Inferior parietal cortex (tissue), 1 donor: Measurements from ENCODE around the gene RPS2.
"Not testable (repeated sequence)": the region's sequence is repeated elsewhere in the genome, so short reads cannot be mapped to it uniquely, and the experiment has no call there.

Source experiments
- DNase-seq: peaks from one replicate; pipeline ENCODE4 v3.0.0-alpha.2; 2016; ENCODE audit errors: extremely low spot score

Gene RPS2

DNA sequence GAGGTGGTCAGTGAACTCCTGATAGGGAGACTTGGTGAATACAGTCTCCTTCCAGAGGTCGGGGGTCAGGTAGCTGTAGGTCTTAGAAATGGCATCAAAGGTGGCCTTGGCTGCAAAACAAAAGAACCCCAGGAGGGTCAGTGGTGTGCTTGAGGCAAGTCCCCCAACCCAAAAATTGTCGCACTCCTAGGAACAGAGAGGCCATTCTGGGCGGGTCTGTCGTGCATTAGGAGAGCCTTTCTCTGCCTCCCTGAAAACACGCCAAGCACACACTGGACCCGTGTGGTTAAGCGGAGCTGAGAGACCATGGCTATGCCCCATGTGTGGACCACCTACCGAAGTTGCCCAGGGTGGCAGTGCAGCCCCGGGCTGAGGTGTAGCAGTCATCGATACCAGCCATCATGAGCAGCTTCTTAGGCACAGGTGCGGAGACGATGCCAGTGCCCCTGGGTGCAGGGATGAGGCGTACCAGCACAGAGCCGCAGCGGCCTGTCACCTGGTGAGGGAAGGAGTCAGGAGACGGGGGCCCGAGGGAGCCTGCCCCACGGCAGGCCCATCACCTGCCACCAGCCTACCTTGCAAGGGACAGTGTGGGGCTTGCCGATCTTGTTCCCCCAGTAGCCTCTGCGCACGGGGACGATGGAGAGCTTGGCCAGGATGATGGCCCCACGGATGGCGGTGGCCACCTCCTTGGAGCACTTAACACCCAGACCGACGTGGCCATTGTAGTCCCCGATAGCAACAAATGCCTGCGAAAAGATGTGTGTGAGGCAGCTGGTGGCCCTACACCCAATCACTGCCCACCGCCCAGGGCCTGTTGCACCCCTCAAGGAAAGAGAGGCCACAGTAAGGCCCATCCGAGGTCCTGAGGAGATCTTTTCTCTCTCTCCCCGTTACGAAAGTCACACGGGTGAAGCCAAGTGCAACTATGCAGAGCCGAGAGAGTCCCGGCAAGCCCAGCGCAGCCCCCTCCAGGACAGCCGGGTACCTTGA lies 2.2 kb downstream of the RPS2 start:
- DNase-seq = not testable (repeated sequence)

DNA sequence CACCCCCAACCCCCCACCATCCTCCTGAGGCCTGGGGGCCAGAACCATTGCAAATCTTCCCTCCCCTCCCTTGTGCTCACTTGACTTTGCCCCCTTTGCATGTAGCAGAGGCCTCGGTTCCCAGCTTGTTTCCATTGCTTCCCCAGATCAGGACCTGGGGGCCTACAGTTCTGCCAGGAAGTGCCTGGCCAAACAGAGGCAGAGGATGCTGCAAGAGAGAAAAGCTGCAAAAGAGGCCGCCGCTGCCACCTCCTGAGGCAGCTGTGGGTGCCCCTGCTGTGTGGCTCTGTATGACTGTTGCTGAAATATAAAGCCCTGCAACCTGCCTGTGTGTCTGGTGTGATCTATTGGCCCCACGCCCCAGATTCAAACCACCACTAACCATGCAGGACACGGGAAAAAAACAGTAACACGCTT lies 3.0 kb downstream of the RPS2 start:
- no peak for DNase-seq

DNA sequence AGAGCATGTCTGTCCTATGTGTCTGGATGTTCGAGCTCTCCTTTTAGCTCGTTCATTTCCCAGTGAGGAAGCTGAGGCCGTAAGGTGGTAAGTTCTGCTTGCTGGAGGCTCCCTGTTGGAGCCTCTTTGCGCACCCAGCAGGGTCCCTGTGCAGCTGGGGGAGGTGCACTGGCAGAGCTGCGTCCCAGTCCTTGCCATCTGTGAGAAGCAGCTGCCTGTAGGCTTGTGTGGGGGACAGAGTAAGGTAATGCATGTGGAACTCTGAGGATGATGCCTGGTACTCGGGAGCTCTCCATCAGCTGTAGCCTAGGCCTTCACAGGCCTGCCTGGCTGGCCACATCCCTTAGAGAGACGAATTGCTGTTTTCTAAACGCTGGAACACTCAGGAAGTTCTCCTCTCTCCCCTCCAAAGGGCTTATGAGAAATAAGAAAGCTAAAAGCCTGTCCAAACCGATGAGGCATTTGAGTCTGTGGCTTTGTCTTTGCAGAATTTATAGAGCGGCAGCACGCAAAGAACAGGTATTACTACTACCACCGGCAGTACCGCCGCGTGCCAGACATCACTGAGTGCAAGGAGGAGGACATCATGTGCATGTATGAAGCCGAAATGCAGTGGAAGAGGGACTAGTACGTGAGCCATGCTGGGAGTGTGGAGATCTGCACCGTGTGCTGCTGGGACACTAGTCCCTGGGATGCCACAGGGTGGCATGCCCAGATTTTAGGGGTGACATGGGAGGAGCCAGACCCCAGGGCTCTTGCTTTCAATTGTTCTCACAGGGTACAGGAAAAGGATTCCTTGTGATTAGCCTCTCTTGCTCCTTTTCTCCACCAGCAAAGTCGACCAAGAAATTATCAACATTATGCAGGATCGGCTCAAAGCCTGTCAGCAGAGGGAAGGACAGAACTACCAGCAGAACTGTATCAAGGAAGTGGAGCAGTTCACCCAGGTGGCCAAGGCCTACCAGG lies 3.7 kb downstream of the RPS2 start:
- DNase-seq = no peak

DNA sequence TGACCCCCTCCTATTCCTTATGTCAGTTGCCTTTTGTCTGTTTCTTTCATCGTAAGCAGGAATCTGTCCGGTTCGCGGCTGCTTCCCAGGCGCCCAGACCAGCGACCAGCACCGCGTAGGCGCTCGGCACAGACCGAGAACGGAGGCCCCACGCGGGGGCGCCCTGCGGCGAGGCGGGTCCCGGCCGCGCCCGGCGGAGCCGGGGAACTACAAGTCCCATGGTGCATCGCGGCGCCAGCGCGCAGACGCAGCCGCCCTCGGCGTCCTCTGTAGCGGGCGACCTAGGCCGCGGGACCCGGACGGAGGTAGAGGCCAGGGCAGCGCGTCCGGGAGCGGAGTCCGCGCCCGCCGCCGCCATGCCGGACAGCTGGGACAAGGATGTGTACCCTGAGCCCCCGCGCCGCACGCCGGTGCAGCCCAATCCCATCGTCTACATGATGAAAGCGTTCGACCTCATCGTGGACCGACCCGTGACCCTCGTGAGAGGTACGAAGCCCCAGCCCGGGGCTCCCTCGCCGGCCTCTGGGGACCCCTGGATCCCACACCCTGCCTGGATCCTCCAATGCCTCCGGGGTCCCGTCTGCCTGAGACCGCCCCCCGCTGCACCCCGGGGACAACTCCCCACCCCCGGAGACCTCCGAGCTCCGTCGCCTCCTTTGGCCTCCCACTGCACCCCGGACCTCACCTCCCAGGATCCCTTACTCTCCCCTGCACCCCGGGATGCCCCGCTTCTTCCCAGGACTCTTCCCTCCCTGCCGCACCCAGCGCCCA lies 5.2 kb downstream of the RPS2 start, which contains the start of gene NDUFB10:
Gene NDUFB10 (plus strand): TSS at position 270 of the 771 bp plus-strand sequence. CDS start 87 bp downstream, at position 357.
- DNase-seq = peak; percentile 91

DNA sequence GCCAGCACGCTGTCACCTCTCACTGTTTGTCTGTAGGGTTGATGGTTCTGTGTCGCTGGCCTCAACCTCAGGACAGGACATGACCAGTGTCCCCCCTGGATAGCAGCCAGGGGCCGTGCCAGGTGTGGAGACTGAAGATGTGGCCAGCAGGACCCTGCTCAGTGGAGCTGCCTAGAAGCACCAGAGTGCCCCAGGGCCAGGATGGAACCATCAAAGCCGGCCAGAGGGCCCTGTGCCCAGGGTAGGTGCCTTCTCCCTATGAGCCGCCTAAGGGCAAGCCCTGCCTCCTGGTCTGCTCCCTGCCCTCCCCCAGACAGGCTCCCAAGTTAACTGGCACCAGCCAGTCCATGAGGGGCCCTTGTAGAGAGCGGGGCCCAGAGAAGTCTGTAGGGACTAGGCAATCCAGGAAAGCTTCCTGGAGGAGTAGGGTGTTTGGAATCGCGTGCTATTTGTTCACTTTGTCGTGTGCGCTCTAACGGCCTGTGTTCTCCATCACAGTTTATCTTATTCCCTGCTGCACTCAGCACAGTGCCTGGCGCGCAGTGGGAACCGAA lies 5.8 kb downstream of the RPS2 start:
- no peak for DNase-seq

DNA sequence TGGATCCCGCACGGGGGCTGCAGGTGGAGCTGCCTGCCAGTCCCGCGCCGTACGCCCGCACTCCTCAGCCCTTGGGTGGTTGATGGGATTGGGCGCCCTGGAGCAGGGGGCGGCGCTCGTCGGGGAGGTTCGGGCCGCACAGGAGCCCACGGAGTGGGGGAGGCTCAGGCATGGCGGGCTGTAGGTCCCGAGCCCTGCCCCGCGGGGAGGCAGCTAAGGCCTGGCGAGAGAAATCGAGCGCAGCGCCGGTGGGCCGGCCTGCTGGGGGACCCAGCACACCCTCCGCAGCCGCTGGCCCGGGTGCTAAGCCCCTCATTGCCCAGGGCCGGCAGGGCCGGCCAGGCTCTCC lies 6.5 kb downstream of the RPS2 start:
- DNase-seq = not testable (repeated sequence)

DNA sequence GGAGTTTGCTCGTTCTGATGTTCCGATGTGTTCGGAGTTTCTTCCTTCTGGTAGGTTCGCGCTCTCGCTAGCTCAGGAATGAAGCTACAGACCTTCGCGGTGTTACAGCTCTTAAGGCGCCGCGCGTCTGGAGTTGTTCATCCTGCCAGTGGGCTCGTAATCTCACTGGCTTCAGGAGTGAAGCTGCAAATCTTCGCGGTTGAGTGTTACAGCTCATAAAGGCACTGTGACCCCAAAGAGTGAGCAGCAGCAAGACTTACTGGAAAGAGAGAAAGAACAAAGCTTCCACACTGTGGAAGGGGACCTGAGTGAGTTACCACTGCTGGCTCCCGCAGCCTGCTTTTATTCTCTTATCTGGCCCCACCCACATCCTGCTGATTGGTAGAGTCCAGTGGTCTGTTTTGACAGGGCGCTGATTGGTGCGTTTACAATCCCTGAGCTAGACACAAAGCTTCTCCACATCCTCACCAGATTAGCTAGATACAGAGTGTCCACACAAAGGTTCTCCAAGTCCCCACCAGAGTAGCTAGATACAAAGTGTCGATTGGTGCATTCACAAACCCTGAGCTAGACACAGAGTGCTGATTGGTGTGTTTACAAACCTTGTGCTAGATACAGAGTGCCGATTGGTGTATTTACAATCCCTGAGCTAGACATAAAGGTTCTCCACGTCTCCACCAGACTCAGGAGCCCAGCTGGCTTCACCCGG lies 7.0 kb downstream of the RPS2 start:
- DNase-seq = not testable (repeated sequence)

DNA sequence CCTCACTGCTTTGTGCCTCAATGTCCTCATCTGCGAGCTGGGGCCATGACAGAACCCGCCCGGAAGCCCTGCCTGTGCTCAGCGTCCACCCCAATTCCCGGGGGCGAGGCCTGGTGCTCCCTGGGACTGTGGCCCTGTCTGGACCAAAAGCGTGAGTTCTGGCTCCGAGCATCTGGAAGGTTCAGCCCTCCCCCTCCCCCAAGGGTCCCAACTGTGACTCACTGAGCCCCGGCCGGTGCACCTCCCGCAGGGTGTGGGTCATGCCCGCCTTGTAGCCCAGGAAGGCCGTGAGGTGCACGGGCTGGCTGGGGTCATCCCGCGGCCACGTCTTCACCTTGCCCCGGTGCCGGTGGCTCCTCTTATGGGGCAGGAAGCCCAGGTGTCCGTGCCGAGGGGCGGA lies 10.9 kb downstream of the RPS2 start:
- no peak for DNase-seq

DNA sequence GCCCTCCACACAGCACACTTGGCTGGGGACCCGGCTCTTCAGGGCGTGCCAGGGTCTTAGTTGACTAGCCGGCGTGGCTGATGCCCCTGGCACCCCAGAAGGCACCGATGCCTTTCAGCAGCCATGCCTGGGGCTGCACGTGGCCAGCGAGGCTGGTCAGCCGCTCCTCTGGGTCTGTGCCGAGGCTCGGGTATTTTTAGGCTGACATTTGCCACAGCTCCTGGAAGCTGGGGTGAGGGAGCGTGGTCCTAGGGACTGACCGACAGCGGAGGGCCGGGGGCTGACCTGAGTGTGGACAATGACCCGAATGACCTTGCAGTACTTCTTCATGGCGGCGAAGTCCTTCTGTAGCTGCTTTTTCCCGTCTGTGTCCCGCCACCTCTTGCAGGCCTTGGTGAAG lies 14.1 kb downstream of the RPS2 start:
- no peak for DNase-seq

DNA sequence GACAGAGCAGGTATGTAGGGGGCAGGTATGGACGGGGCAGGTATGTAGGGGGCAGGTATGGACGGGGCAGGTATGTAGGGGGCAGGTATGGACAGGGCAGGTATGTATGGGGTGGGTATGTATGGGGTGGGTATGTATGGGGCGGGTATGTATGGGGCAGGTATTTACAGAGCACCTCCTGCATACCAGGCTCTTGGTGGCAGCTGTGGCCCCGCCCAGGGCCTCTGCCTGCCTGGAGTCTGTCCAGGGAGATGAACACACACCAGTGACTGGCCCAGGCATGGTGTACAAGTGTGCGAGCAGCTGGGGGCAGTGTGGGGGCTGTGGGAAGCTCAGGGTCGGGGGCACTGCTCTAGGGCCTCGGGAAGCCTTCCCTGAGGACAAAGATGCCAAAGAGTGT lies 14.6 kb downstream of the RPS2 start:
- DNase-seq = no peak

DNA sequence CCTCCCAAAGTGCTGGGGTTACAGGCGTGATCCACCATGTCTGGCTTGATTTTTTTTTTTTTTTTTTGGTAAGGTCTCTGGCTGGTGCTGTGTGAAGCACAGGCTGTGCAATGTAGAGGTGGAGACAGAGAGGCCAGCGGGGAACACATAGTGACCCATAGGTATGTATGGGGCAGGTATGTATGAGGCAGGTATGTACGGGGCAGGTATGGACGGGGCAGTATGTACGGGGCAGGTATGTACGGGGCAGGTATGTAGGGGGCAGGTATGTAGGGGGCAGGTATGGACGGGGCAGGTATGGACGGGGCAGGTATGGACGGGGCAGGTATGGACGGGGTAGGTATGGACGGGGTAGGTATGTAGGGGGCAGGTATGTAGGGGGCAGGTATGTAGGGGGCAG lies 15.1 kb downstream of the RPS2 start:
- no peak for DNase-seq

DNA sequence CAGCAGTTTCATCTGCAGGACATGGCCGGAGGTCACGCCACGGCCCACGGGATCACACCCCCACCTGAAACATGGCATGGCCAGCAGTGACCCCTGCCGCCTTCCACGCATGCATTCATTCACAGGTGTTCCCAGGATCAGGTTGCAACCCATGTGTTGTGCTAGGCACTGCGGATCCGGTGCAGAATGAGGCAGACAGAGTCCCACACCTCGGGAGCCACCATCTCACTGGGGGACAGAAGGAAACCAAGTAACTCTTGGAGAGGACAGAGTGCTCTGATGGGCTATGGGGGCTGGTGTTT lies 17.3 kb downstream of the RPS2 start:
- no peak for DNase-seq

DNA sequence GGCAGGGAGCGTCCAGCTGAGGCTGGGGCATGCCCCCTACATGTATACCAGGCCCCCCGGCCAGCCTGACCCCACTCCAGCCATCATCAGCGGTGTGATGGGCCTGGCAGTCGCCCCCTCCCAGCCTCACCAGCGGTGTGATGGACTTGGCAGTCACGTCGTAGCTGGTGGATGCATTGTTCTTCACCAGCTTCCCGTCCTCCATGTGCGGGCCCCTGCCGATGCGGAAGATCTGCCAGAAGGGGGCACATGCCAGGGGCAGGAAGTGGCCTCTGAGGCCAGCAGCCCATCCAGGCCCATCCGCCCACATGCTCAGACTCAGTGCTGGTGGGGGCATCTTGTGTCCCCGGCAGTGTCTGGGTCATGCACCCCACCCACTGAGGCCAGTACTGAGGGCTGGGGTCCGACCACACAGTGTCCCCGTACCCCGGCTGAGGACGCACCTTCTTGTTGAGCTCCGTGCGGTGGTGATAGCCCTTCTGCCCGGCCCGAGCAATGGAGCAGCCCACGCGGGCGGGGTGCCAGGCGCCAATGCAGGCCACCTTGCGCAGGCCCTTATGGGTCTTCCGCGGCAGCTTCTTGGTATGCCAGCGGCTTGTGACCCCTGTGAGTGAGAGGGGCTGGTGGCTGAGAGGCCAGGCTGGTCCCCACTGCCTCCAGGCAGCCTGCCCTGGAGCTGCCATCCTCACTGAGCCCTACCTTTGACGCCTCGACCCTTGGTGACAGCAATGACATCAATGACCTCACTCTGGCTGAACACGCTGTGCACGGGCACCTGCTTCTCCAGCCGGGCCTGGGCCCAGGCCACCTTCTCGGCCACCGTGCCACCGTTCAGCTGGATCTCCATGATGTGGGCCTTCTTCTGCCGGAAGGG lies 17.9 kb downstream of the RPS2 start:
- no peak for DNase-seq

DNA sequence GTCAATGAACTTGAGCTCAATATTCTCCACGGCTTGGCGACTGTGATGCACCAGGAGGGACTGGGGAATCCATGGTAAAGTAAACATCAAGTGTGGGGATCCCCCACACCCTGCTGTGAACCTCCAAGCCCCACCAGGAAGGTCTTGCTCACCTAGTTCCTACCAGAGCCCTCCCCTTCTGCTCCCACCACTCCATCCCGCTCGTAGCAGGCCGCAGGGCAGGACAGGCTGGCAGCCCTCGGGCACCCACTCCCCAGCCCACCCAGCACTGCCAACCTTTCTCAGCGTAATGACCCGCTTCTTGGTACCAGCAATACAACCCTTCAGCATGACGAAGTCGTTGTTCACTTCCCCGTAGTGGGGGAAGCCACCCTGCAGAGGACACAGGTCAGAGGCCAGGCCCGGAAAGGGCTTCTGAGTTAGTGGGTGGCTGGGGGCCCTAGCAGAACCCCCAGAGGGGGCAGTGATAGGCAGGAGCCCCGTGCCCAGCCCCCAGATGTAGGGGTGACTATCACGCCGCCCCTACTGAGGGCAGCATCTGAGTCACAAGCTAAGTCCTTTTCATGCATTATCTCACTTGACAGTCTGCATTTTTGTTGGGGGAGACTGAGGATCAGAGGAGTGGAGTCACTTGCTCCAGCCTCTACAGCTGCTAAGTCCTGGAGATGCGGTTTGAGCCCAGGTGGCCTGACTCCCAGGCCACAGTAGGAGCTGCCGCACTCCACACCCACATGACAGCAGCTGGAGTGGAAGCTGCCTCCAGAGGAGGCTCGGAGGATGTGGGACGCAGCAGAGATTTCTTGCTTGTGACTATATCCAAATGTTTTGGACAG lies 18.9 kb downstream of the RPS2 start:
- DNase-seq = no peak

DNA sequence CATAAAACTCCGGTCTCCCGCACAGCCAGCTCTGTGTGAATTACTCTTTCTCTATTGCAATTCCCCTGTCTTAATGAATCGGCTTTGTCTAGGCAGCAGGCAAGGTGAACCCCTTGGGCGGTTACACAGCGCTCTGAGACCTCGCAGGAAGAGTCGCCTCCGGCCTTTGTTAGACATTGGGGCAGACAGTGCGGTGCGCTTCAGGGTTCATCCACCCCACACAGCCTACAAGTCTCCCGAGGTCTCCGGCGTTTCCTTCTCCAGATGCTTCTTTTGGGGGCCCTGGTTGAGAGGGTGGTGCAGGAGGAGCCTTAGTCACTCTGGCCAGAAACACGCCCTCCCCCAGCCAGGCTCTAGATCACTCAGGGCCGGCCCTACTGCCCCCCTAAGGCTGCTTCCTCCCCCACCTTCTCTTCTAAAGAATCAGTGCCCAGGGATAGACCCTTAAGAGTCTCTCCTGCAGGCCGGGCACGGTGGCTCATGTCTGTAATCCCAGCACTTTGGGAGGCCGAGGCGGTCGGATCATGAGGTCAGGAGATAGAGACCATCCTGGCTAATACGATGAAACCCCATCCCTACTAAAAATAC lies 19.9 kb downstream of the RPS2 start:
- no peak for DNase-seq

DNA sequence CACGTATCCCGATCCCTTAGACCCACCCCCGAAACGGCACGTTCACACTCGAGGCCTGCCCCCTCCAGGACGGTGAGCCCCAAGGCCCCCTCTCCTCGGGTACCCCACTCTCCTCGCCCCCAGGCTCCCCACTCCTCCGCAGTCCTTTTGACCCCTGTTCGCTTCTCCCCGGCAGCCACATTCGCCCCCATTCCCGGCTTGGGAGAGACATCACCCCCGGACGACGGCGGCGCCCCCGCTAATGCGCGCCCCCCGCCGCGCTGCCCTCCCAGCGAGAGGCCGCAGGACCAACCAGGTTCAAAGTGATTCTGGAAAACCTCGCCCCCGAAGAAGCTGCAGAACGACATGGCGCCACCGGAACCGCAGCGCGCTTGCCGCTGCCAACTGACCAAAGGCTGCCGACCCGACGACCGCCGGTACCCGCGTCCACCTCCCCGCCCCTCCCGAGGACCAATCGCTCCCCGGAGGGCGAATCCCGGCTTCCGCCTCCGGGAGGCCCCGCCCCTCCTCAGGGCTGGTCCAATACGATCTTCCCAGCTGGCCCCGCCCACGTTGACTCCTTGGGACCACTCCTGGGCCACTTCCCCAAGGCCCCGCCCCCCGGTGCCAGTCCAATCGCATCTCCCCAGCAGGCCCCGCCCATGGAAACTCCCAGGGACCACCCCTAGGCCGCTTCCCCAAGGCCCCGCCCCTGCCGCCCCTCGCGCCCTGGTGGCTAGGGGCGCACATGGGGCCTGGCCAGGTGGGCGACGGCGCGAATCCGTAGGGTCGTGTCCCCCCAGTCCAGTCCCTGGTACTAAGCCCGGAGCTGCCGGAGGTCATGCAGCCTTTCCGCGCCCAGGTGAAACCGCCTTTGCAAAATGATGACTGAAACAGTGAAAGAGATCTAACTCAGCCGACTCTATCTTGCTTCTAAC lies 21.6 kb downstream of the RPS2 start, which contains the start of gene MSRB1:
Gene MSRB1 (minus strand): TSS at position 390 of the 917 bp plus-strand sequence. CDS start 43 bp downstream, at position 347.
- peak; percentile 97 for DNase-seq
